Skeletal muscle tissue (tissue), 4 donors: ENCODE data around the gene TOP2A. TPM values are rescaled to one million over a fixed set of nuclear protein-coding genes. Genes with fewer than 3 reads are reported as not detected.

Experiments
- H3K27ac ChIP-seq: one replicate; pipeline ENCODE4 v1.7.0; 2013; ENCODE audit warnings: mild to moderate bottlenecking, low read depth, low read length, inconsistent platforms
- H3K27me3 ChIP-seq, 3 donors: one replicate each; pipeline ENCODE4 v1.7.0; 2013; ENCODE audit warnings: low read length in 3 of 3; ENCODE audit not compliant: control insufficient read depth in 3 of 3, insufficient read depth in 3 of 3
- H3K36me3 ChIP-seq, 3 donors: one replicate each; pipeline ENCODE4 v1.7.0; 2013; ENCODE audit warnings: low read length in 3 of 3; ENCODE audit not compliant: control insufficient read depth in 3 of 3, insufficient read depth in 3 of 3
- H3K4me1 ChIP-seq, 3 donors: one replicate each; pipeline ENCODE4 v1.7.0; 2013; ENCODE audit warnings: low read length in 3 of 3, mild to moderate bottlenecking in 3 of 3; ENCODE audit not compliant: control insufficient read depth in 3 of 3, insufficient read depth in 3 of 3
- H3K4me3 ChIP-seq, 3 donors: one replicate each; pipeline ENCODE4 v1.7.0; 2013; ENCODE audit warnings: low read length in 3 of 3
- H3K9ac ChIP-seq, 3 donors: one replicate each; pipeline ENCODE4 v1.7.0; 2013; ENCODE audit warnings: low read length in 3 of 3, mild to moderate bottlenecking in 3 of 3, moderate library complexity in 2 of 3, low read depth in 1 of 3
- H3K9me3 ChIP-seq, 3 donors: one replicate each; pipeline ENCODE4 v1.7.0; 2013; ENCODE audit warnings: low read length in 3 of 3; ENCODE audit not compliant: control insufficient read depth in 3 of 3
- total RNA-seq: library from RNA; depleted of rRNA; stranded (reverse); fragments of >200 nt; gene quantifications from one replicate; pipeline ENCODE4 v1.2.3, GENCODE V29; 2014
- donor health status: Osteomylitis.

Gene TOP2A
- total RNA-seq, 1 donor from 2014 or later: 21.4 TPM

GRCh38 chr17:40354221-40355122 lies 63.2 kb downstream of the TOP2A start:
- peak overlapping the region in 1 of 3 donors; percentile 13 for H3K4me3 ChIP-seq
- no peak overlapping the region for H3K27ac ChIP-seq
- H3K9ac ChIP-seq: peak overlapping the region in 1 of 3 donors; percentile 62
- H3K27me3 ChIP-seq: no peaks in the 10 kb centered on the region
- H3K36me3 ChIP-seq: peaks cover 39 to 49% (median 49%) of the 10 kb centered on the region in 3 donors
- H3K4me1 ChIP-seq: peaks cover 33 to 40% (median 37%) of the 10 kb centered on the region in 3 donors
- H3K9me3 ChIP-seq: no peaks in the 10 kb centered on the region

GRCh38 chr17:40352779-40353394 lies 64.8 kb downstream of the TOP2A start:
- H3K4me3 ChIP-seq: no peak overlapping the region
- no peak overlapping the region for H3K9ac ChIP-seq
- H3K27ac ChIP-seq: no peak overlapping the region
- peaks cover 44 to 60% (median 56%) of the 10 kb centered on the region in 3 donors for H3K36me3 ChIP-seq
- H3K4me1 ChIP-seq: peaks cover 45 to 56% (median 52%) of the 10 kb centered on the region in 3 donors
- no peaks in the 10 kb centered on the region for H3K9me3 ChIP-seq
- no peaks in the 10 kb centered on the region for H3K27me3 ChIP-seq

GRCh38 chr17:40352237-40352778 lies 65.4 kb downstream of the TOP2A start:
- peaks cover 44 to 60% (median 56%) of the 10 kb centered on the region in 3 donors for H3K36me3 ChIP-seq
- H3K4me3 ChIP-seq: no peak overlapping the region
- H3K4me1 ChIP-seq: peaks cover 49 to 62% (median 58%) of the 10 kb centered on the region in 3 donors
- H3K9me3 ChIP-seq: no peaks in the 10 kb centered on the region
- no peaks in the 10 kb centered on the region for H3K27me3 ChIP-seq
- no peak overlapping the region for H3K27ac ChIP-seq
- peak overlapping the region in 2 of 3 donors; percentile 0 to 25 for H3K9ac ChIP-seq

- no peak overlapping the region for H3K27ac ChIP-seq
- peaks cover 56 to 69% (median 65%) of the 10 kb centered on the region in 3 donors for H3K4me1 ChIP-seq
- H3K9ac ChIP-seq: peak overlapping the region in 2 of 3 donors; percentile 0 to 25
- H3K4me3 ChIP-seq: no peak overlapping the region
- no peaks in the 10 kb centered on the region for H3K9me3 ChIP-seq
- no peaks in the 10 kb centered on the region for H3K27me3 ChIP-seq
- H3K36me3 ChIP-seq: peaks cover 44 to 60% (median 56%) of the 10 kb centered on the region in 3 donors
Measured at GRCh38 chr17:40351359-40352236, 66.1 kb downstream of the TOP2A start.

GRCh38 chr17:40350689-40351358 lies 66.9 kb downstream of the TOP2A start:
- Histone ChIP-seq H3K4me1 (peaks cover 64 to 75% (median 72%) of the 10 kb centered on the region in 3 donors), H3K36me3 (peaks cover 40 to 60% (median 52%) of the 10 kb centered on the region in 3 donors), H3K9ac (peak overlapping the region in 1 of 3 donors; percentile 40), H3K9me3 (no peaks in the 10 kb centered on the region), H3K4me3 (no peak overlapping the region), H3K27ac (peak overlapping the region; percentile 23), H3K27me3 (no peaks in the 10 kb centered on the region)

DNA sequence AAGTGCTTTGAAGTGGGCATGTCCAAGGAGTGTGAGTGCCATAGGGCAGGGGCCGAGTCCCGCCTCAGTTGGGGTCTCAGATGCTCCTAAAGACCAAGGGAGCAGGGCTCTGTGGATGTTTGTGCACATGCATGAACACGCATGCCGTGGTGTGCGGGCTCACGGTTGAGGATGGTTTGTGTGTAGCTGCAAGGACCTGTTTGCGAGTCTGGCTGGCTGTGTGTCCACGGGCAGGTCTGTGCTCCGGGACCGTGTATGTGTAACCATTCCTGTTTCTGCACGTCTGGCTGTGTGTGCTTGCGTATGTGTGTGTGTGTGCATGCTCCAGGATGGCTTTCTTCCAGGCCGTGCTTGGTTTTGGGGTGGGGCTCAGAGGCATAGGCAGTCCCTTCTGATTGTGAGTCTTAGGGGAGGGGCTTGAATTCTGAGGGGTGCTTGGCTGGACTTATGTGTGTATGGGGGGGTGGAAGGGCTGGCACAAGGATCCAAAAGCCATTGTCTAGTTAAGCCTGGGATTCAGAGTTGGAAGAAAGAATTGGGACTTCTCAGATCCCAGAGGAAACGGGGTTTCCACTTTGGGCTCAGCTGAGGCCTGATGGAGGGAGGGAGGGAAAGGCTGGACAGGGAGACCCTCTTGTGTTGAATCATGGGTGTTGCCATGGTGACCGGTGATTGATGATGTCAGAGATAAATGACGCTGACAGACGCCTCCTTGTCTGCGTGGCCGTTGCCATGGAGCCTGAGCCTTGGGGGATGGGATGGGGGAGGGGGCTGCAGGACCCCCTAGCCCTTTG lies 67.6 kb downstream of the TOP2A start:
- Histone ChIP-seq H3K27me3 (no peaks in the 10 kb centered on the region), H3K9ac (peak overlapping the region in 1 of 3 donors; percentile 76), H3K4me3 (peak overlapping the region in 1 of 3 donors; percentile 35), H3K36me3 (peaks cover 33 to 53% (median 48%) of the 10 kb centered on the region in 3 donors), H3K4me1 (peaks cover 71 to 76% (median 75%) of the 10 kb centered on the region in 3 donors), H3K27ac (peak overlapping the region; percentile 23), H3K9me3 (no peaks in the 10 kb centered on the region)

DNA sequence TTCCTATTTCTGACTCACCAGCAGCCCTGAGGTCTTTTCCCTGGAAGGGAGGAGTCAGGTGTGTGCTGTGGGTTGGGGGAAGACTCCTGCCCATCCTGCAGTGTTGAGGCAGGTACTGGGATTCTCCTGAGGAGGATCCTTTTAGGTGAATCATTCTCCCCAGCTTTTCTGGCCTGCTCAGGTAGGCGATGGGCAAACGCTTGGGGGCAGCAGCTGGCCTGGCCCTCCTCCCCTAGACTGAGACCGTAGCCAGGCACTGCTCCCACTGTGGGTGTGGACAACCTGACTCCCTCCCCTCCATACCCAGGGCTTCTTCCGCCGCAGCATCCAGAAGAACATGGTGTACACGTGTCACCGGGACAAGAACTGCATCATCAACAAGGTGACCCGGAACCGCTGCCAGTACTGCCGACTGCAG lies 68.2 kb downstream of the TOP2A start:
- Histone ChIP-seq H3K27me3 (no peaks in the 10 kb centered on the region), H3K36me3 (peaks cover 33 to 48% (median 44%) of the 10 kb centered on the region in 3 donors), H3K27ac (no peak overlapping the region), H3K9ac (peak overlapping the region in 2 of 3 donors; percentile 61 to 76), H3K4me3 (peak overlapping the region in 1 of 3 donors; percentile 35), H3K4me1 (peaks cover 71 to 76% (median 76%) of the 10 kb centered on the region in 3 donors), H3K9me3 (no peaks in the 10 kb centered on the region)

GRCh38 chr17:40348562-40349476 lies 68.9 kb downstream of the TOP2A start:
- Histone ChIP-seq H3K27me3 (no peaks in the 10 kb centered on the region), H3K36me3 (peaks cover 29 to 42% (median 38%) of the 10 kb centered on the region in 3 donors), H3K4me1 (peaks cover 77 to 82% (median 81%) of the 10 kb centered on the region in 3 donors), H3K9ac (peak overlapping the region in 2 of 3 donors; percentile 61 to 76), H3K9me3 (no peaks in the 10 kb centered on the region), H3K4me3 (peak overlapping the region; percentile 34 to 54 (median 35)), H3K27ac (peak overlapping the region; percentile 62)
